Fibroblast of skin of abdomen (primary cell): ENCODE measurements around the gene GPBP1.
"Not testable (repeated sequence)": the region's sequence is repeated elsewhere in the genome, so short reads cannot be mapped to it uniquely, and the experiment has no call there.

Experiments
- DNase-seq: peaks from one replicate; pipeline ENCODE4 v3.0.0-alpha.2; 2013

Gene GPBP1

DNA sequence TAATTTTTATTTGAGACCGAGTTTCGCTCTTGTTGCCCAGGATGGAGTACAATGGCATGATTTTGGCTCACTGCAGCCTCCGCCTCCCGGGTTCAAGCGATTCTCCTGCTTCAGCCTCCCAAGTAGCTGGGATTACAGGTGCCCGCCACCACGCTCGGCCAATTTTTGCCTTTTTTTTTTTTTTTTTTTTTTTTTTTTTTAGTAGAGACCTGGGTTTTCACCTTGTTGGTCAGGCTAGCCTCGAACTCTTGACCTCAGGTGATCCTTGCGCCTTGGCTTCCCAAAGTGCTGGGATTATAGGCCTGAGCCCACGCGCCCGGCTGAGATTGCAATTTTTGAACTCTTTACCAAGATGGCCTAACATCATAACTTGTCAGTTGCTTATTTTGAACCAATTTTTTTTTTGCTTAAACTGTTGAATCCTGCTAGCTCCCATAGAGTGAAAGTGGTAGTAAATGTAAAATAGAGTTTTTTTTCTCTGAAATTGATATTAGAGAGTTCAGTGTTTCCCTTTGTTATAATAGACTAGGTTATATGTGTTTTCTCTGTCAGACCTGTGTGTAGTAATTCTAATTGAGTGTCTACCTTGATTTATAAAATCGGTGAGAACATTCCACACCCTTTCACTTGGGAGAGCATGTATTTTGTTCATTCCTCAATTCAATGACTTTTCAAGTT is 3.8 kb downstream of the GPBP1 start:
- no peak for DNase-seq

DNA sequence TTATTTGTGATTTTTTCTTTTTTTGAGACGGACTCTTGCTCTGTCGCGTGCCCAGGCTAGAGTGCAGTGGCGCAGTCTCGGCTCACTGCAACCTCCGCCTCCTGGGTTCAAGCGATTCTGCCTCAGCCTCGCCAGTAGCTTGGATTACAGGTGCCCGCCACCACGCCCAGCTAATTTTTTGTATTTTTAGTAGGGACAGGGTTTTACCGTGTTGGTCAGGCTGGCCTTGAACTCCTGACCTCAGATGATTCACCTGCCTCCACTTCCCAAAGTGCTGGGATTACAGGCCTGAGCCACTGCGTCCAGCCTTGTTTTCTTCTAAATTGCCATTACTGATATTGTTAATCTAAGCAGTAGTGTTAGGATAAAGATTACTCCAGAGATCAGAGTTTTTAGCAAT is 4.4 kb downstream of the GPBP1 start:
- DNase-seq: not testable (repeated sequence)

DNA sequence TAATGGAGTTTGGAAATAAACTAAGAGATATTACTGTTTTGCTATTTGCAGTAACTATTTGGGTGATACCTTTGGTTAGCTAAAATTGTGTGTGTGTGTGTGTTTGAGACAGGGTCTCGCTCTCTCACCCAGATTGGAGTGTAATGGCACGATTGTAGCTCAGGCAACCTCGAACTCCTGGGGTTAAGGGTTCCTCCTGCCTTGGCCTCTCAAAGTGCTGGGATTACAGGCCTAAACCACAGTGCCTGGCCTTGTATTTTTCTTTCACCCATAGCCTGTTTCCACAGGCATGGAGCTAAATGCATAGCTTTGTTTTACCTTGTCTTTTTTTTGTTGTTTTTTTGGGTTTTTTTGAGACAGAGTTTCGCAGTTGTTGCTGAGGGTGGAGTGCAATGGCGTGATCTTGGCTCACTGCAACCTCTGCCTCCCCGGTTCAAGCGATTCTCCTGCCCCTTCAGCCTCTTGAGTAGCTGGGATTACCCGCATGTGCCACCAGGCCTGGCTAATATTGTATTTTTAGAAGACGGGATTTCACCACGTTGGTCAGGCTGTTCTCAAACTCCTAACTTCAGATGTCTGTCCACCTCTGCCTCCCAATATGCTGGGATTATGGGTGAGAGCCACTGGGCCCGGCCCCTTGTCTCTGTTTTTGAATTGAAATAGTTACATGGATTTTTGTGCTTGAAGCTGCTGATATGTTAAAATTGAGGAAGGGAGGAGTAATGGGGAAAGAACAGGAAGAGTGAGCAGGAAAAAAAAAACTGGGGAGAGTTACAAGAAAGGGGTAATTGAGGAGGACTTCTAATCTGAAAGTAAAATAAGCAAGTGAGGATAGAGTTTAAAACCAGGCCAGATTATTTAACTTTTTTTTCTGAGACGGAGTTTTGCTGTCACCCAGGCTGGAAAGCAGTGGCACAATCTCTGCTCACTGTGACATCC is 5.7 kb downstream of the GPBP1 start:
- no peak for DNase-seq

DNA sequence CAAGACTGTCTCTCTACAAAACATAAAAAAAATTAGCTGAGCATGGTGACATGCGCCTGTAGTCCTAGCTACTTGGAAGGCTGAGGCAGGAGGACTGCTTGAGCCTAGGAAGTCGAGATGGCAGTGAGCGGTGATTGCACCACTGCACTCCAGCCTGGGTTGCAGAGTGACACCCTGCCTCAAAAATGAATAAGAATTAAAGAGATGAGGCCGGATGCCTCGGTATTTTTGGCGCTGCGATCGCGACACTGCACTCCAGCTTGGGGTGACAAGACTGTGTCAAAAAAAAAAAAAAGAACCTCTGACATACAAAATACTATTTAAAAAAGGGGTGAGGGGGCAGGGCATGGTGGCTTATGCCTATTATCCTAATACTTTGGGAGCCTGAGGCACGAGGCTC is 7.3 kb downstream of the GPBP1 start:
- DNase-seq: no peak

DNA sequence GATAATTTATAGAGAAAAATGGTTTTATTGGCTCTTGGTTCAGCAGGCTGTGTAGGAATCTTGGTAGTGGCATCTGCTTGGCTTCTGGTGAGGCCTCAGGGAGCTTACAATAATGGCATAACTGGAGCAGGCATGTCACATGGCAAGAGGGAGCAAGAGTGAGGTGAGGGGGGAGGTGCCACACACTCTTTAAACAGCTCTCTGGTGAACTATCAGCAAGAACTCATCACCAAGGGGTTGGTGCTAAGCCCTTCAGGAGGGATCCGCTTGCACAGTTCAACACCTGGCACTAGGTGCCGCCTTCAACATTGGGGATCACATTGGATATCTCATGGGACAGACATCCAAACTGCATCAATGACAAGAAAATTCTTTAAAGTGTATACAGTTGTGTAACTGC is 10.5 kb downstream of the GPBP1 start:
- DNase-seq: no peak

DNA sequence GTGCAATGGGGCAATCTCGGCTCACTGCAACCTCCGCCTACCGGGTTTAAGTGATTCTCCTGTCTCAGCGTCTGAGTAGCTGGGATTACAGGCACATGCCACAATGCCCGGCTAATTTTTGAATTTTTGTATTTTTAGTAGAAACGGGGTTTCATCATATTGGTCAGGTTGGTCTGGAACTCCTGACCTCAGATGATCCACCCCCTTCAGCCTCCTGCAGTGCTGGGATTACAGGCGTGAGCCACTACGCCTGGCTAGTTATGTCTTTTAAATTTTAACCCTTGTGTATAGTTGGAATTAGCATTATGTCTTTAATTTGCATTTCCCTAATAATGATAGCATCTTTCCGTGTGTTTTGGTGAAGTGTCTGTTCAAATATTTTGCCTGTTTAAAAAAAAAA is 11.5 kb downstream of the GPBP1 start:
- no peak for DNase-seq

DNA sequence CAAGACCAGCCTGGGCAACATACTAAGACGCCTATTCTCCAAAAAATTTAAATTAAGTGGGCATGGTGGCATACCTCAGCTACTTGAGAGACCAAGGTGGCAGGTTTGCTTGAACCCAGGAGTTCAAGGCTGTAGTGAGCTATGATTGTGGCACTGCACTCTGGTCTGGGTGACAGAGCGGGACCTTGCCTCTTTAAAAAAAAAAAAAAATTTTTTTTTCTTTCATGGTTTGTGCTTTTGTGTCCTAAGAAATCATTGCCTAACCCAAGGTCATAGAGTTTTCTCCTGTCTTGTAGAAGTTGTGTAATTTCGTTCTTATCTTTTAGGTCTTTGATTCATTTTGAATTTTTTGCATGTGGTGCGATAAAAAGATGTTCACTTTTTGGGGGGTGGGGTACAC is 12.3 kb downstream of the GPBP1 start:
- no peak for DNase-seq

DNA sequence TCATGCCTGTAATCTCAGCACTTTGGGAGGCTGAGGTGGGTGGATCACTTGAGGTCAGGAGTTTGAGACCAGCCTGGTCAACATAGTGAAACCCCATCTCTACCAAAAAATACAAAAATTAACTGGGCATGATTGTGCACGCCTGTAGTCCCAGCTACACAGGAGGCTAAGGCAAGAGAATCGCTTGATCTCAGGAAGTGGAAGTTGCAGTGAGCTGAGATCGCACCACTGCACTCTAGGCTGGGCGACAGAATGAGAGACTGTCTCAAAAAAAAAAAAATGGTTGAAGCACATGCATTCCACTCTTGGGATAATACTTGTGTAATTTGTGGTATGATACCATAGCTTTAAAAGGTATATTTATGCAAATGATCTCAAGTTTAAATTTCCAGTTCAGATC is 14.1 kb downstream of the GPBP1 start:
- not testable (repeated sequence) for DNase-seq

DNA sequence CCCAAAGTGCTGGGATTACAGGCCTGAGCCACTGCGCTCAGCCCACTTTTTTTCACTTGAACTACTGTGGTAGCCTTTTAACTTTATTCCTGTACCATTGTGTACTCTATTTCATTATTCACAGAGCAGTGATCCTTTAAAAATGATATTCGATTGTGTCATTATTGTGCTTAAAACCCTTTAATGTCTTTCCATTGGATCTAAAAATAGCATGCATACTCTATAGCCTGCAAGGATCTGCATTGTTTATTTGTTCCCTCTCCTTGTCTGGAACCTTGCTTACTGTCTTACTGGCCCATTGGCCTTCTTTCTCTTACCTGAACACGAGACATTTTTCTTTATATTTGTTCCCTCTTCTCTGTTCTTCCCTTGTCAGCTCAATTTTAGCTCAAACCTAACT is 15.7 kb downstream of the GPBP1 start:
- no peak for DNase-seq

DNA sequence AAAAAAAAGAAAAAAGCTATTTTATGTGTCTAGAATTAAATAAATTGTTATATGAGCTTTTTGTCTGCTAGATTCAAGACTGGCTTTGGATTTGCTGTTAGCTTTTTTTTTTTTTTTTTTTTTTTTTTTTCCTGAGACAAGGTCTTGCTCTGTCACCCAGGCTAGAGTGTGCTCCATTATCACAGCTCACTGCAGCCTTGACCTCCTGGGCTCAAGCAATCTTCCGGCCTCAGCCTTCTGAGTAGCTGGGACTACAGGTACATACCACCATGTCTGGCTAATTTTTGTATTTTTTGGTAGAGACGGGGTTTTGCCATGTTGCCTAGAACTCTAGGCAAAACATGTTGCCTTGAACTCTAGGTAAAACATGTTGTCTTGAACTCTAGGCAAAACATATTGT is 16.7 kb downstream of the GPBP1 start:
- no peak for DNase-seq

DNA sequence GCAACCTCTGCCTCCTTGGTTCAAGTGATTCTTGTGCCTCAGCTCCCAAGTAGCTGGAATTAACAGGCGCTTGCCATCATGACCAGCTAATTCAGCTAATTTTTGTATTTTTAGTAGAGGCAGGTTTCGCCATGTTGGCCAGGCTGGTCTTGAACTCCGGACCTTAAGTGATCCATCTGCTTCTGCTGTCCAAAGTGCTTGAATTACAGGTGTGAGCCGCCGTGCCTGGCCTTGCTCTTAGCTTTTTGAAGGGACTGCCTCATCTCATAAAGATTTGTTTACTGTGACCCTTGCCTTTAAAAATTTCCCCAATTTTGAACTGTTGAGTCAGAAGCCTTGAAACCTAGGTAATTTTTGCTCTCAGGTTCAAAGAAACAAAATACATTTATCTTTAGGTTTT is 17.3 kb downstream of the GPBP1 start:
- DNase-seq: no peak

DNA sequence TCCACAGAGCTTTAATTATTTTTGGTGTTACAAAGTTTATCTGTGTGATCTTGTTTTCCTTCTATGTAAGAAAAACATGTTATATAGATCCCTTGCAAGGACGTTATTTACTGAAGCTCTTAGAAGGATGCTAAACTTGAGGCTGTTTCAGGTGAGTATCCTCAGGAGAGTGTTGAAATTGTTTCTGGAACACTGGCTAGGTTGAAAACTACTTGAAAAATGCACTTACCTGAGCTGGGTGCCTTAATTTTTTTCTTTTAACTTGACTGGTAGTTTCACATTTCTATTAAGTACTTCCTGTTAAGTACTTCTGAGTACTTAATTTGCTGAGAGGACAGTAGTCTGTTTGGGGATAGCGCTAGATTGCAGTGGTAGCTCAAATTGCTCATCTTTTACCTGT is 18.1 kb downstream of the GPBP1 start:
- no peak for DNase-seq

DNA sequence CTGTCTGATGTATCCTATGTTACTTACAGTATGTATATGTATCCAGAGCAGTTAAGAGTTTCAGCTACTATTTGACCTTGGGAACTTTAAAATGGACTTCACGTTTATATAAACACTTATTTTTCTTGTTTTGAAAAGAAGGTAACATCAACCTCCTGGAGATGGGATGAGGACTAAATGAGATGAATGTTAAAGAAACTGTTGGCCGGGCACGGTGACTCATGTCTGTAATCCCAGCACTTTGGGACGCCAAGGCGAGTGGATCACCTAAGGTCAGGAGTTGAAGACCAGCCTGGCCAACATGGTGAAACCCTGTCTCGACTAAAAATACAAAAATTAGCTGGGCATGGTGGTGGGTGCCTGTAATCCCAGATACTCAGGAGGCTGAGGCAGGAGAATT is 19.0 kb downstream of the GPBP1 start:
- DNase-seq: not testable (repeated sequence)

DNA sequence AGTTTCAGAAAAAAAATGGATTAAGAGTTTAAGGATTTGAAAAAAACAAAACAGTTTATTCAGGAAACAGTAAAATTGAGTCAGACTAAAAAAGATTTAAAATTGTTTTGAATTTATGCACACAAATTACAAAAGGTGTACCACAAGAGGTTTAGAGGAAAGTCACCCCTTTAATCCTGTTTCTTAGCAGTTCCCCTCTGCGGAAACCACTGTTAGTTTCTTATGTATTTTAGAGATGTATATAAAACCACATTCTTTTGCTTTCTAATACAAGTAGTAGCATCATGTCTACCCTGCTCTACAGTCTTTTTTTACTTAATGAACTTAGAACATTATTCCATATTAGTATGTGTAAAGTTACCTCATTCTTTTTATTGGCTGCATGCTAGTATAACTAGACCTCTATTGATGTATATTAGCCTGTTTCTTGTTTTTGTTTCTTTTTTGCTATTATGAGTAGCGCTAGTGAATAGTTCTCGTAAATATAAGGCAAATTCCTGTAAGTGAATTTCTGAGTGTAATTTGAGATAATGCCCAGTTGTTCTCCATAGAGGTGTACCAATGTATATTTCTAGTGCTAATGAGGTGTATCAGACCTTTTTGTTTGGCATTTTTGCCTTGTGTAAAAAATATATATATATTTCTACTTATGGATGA is 20.0 kb downstream of the GPBP1 start:
- no peak for DNase-seq

DNA sequence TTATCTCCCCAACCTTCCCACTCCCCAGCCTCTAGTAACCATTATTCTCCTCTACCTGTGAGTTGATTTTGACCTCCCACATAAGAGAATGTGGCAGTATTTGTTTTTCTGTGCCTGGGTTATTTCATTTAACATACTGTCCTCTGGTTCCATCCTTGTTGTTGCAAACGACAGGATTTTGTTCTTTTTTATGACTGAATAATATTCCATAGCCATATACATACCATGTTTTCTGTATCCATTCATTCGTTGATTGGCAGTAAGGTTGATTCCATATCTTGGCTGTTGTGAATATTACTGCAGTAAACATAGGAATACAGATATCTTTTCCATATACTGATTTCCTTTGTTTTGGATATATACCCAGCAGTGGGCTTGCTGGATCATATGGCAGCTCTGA is 20.8 kb downstream of the GPBP1 start:
- no peak for DNase-seq

DNA sequence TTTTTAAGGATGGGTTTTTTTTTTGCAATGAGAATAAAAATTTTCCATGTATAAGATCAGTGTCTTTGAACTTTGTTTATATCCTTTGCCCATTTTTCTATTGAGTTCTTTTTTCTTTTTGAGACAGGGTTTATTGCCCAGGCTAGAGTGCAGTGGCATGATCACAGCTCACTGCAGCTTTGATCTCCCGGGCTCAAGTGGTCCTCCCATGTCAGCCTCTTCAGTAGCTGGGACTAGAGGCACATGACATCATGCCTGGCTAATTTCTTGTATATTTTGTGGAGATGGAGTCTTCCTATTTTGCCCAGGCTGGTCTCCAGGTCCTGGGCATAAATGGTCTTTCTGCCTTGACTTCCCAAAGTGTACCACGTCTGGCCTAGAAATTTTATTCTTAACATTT is 21.2 kb downstream of the GPBP1 start:
- no peak for DNase-seq

DNA sequence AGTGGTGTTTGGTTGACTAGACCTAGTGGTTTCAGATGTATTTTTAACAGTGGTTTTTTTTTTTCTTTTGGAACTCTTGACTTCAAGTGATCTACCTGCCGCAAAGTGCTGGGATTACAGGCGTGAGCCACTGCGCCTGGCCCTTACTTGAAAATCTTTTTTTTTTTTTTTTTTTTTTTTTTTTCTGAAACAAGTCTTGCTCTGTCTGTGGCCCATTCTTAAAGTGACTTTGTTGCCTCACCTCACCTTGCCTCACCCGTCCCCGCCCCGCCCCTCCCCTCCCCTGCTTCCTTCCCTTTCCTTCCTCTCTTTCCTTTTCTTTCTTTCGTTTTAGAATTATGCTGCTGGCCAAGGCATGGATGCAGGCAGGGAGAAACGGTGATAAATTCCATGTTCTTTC is 26.0 kb downstream of the GPBP1 start:
- no peak for DNase-seq

DNA sequence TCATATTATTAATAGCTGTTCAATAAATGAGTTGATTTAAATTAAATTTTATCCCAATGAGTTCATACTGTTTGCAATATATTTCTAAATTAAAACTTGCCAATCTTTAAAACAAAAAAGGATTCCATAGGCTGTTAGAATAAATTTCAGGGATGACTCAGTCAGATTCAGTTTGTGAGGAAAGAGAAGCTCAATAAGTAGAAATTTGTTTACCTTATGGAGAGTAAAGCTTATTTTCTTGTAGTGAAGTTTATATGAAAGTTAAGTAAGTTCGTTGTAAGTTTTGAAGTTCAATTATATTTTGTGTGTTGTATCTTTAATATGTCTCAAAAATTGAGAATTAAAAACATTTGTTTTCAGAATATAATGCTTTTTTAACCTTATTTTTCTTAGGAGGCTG is 29.0 kb downstream of the GPBP1 start:
- no peak for DNase-seq

DNA sequence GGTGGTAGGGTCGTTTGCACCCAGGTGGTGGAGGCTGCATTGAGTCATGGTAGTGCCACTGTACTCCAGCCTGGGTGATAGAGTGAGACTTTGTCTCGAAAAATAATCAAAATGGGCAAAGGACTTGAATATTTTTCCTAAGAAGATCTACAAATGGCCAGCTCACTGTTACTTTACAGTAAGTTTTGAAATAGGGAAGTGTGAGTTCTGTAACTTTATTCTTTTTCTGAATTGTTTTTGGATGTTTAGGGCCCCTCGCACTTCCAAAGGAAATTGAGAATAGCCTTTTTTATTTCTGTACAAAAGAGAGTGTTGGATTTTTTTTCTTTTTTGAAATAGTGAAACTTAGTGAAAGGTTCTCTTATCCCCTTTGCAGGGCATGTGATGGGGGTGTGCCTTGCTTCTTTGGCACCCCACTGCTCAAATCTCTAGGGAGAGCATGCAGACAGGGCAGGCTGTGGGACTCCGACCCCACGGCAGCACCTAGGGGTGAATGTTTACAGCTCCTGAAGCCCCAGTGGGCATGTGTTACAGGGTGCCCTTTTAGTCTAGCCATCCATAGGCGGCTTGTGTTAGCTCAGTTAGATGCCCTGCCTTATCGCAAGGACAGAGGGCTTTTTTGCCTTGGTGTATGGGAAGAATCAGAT is 33.3 kb downstream of the GPBP1 start:
- DNase-seq: no peak

DNA sequence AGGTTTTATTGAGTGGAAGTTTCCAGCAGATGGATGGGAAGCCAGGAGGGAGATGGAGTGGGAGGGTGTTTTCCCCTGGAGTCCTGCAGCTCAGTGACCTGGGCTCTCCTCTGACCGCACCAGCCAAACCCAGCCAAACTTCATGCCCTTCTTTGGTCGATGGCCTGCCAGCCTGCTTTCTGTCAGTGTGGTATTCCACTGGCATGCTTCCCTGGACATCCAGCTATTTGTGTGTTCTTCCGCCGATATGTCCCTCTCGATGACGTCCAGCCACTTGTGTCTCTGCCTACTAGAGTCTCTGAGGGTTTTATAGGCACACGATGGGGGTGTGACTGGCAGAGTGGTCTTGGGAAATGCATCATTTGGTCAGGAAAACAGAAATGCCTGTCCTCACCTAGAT is 33.8 kb downstream of the GPBP1 start:
- DNase-seq: no peak

DNA sequence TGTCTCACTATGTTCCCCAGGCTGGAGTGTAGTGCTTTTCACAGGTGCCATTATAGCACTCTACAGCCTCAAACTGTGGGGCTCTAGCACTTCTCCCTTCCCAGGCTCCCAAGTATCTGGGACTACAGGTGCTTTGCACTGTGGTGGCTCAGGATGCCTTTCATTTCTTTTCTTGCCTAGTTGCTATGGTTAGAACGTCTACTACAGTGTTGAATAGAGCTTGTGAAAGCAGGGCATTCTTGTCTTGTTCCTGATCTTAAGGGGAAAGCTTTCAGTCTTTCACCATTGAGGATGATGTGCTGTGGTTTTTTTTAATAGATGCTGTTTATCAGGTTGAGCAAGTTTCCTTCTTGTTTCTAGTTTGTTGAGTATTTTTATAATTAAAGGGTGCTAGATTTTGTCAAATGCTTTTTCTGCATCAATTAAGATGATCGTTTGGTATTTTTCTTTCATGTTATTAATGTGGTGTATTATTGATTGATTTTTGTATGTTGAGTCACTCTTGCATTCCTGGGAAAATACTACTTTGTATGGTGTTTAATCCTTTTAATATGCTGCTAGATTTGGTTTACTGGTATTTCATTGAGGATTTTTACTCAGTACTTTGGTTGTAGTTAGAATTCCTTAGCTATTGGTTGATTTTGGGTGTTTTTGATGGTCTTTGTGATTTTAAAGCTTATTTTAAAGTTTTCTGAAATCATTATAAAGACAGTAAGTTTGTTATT is 35.6 kb downstream of the GPBP1 start:
- peak; percentile 18 for DNase-seq

DNA sequence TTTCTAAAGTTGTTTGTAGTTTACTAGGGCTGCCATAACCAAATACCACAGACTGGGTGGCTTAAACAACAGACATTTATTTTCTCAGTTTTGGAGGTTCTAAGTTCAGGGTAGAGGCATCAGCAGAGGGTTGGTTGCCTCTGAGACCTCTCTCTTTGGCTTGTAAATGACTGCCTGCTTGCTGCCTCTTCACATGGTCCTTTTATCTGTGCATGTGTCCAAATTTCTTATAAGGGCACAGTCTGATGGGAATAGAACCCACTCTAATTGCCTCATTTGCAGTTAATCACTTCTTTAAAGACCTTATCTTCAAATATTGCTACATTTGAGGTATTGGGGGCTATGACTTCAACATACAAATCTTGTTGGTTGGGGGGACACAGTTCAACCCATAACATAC is 36.8 kb downstream of the GPBP1 start:
- no peak for DNase-seq
